GM12892 (cell line): Measurements from ENCODE around the gene TIMM23.
"Not testable (repeated sequence)": the region's sequence is repeated elsewhere in the genome, so short reads cannot be mapped to it uniquely, and the experiment has no call there.

Source experiments
- POLR2A ChIP-seq: IDR thresholded peaks from 2 replicates; pipeline ENCODE4 v1.6.1; 2011; ENCODE audit warnings: low read depth, low read length, control low read depth
- POLR2AphosphoS5 ChIP-seq: IDR thresholded peaks from 2 replicates; pipeline ENCODE4 v1.6.1; 2011; ENCODE audit warnings: low read depth, low read length, control low read depth
- TAF1 ChIP-seq: IDR thresholded peaks from 2 replicates; pipeline ENCODE4 v1.6.1; 2011; ENCODE audit warnings: low read depth, mild to moderate bottlenecking, control low read depth, low read length, borderline replicate concordance

GRCh38 chr10:46049497-46049831 is 77.2 kb downstream of the TIMM23 start:
- TF ChIP-seq TAF1, POLR2A, POLR2AphosphoS5: not testable (repeated sequence)
